HG02981 (cell line): ENCODE results near the gene SFXN3.

Experiments
- ATAC-seq: cut with Tn5 transposase; IDR thresholded peaks from one replicate; pipeline ENCODE4 v1.9.1; 2021; ENCODE audit warnings: mild to moderate bottlenecking, moderate library complexity; ENCODE audit not compliant: unreplicated experiment

The SFXN3 gene

DNA sequence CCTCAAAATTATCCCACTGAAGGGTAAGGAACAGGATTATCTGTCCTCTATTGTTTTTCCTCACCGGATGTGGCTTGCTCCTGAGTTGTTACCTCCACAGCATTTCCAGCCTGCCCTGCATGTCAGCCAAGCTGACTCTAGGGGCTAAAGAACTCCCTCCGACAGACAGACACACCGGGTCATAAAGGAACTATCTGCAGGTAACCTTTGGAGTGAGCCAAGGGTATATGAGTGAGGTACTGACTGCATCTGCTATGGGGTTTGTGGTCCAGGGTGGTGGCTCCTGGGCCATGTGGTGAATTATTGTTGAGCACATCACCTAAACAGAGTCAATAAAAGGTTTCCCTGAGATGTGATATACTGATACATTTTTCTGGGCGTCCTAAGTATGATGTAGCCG, 23.8 kb downstream of the SFXN3 start:
- ATAC-seq, result no peak

DNA sequence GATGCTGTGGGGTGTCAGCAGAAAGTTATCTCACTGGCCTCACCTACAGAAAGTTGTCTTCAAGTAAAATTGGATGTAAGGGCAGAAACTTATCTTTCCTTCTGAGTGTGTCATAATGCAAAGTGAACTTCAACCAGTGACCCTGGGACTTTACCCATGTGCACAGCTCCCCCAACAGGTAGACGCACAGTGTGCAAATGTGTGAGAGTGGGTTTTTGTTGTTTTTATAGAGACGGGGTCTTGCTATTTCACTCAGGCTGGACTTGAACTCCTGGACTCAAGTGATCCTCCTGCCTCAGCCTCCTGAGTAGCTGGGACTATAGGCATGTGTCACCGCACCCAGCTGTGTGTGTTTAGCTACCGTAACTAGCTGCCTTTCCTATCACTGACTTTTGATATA, 24.4 kb downstream of the SFXN3 start:
- ATAC-seq, result no peak

GRCh38 chr10:101056365-101057151, 25.5 kb downstream of the SFXN3 start:
- no peak for ATAC-seq

DNA sequence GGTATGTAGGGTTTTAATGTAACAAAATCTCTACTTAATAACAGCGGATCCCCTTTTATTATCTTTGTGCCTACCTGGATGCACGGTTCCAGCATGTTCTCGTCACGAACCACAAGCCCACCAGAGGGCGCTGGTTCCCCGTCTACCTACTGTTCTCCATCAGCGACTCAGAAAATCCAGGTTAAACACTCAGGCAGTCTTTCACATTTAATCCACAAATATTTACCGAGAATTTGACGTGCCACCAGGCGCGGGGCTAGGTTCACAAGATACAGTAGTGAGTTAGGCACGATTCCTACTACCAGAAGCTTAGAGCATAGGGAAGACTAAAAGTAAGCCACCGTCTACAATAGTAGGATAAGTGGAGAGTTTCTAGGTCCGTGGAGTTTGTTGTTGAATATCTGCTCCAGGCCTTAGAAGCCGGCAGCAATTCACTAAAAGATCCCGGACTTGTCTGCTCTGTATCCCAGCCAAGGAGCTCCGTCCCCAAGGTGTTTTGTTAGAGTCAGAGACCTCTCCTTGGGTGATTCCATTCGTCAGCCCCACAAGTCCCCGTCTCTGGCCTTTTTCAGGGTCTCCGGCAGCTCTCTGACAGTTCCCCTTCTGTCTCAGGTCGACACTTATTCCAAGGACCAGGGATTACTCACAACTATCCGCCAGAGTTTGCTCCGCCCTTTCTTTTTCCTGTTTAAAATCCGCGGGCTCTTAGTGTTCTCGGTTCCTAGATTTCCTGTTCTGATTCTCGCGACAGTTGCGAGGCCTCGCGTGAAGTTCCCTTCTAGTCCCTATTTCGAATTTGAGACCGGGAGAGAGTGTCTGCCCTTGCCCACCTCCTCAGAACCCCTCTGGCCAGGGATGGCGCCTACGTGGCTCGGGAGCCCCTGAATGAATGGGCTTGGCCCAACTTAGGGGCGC, 29.3 kb downstream of the SFXN3 start:
- ATAC-seq, result peak; percentile 30

DNA sequence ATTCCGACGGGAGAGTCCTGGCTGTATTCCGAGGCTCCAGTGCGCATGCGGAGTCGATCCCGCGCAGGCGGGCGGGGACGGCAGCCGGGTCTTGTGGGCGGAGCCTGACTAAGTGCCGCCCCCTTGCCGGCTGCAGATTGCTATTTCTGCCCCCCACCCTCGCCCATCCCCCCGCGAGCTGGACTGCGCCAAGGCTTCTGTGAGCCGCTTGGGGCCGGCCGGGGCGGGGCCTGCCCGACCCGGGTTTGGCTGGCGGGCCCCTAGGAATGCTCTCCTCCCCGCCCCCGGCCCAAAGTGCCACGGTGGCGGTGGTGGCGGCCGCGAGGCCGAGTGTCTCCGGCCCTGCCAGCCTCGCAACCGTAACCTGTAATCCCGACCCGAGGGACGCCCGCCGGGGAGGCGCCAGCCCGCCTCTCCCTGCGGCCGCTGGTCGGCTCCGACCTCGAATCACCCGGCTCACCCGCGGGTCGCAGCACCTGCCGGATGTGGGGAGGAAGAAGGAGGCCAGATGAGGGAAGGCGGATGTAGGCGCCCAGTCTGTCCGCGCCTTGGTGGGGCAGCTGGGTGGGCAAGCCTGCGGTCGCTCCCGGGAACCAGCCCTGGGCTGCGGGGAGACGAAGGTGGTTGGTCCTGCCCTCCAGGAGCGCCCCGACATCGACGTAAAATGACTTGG, 30.1 kb downstream of the SFXN3 start:
- ATAC-seq, result peak; percentile 56

DNA sequence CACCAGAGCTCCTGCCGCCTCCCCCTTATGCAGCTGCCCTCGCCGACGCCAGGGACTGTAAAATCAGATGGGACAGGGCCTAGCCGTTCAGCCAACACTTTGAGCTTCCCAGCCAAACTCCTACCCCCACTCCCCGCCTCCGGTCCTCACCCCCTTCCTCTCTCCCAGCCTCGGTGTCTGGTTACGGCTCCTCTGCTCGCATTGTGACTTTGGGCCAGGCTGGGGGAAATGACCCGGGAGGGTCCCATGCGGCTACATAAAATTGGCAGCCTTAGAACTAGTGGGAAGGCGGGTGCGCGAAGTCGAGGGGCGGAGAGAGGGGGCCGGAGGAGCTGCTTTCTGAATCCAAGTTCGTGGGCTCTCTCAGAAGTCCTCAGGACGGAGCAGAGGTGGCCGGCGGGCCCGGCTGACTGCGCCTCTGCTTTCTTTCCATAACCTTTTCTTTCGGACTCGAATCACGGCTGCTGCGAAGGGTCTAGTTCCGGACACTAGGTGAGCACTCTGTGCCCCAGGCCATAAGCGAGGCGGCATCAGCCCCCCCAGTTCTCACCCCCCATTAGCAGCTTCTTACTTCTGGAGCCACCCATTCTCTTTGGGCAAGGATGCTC, 30.7 kb downstream of the SFXN3 start, which contains the start of gene KAZALD1:
KAZALD1 (plus strand) TSS at position 366 of the 608 bp plus-strand sequence. CDS start 604 bp downstream, outside the sequence.
- peak; percentile 12 for ATAC-seq

- ATAC-seq, result peak; percentile 28
Observed at GRCh38 chr10:101062232-101063049, 31.4 kb downstream of the SFXN3 start.

DNA sequence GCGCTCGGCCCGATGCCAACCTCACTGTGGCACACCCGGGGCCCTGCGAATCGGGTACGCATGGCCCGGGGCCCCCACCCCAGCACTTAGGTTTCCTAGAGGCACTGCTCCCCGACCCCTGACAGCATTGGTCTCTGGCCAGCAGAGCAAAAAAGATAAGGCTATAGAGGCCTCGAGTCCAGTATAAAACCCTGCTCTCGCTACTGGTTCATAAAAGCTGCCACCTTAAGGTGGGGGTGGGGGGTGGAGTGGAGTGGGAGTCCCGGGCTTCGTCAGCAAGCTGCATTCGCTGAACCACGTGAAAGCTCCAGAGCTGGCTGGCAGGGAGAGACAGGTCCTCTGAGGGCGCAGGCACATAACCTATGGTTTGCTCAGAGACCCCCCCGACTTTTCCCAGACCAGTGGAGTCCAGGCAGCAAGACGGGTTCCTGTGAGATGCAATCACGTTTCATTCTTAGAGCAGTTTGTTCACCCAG, 32.1 kb downstream of the SFXN3 start:
- no peak for ATAC-seq

GRCh38 chr10:101063548-101064414, 32.7 kb downstream of the SFXN3 start:
- ATAC-seq, result no peak

DNA sequence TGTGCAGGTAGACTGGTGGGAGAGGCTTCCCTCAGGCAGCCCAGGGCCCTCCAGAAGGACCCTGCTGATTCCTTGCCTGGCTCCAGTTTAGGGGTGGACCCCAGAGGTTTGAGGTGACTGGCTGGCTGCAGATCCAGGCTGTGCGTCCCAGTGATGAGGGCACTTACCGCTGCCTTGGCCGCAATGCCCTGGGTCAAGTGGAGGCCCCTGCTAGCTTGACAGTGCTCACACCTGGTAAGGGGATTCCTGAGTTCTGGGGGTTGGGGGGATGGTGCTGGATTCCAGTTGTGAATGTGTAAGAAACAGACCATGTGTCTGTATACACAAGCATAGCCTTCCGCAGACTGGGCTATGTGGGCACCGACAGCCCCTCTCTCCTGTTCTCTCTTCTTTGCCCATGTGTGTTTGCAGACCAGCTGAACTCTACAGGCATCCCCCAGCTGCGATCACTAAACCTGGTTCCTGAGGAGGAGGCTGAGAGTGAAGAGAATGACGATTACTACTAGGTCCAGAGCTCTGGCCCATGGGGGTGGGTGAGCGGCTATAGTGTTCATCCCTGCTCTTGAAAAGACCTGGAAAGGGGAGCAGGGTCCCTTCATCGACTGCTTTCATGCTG, 33.5 kb downstream of the SFXN3 start:
- no peak for ATAC-seq

DNA sequence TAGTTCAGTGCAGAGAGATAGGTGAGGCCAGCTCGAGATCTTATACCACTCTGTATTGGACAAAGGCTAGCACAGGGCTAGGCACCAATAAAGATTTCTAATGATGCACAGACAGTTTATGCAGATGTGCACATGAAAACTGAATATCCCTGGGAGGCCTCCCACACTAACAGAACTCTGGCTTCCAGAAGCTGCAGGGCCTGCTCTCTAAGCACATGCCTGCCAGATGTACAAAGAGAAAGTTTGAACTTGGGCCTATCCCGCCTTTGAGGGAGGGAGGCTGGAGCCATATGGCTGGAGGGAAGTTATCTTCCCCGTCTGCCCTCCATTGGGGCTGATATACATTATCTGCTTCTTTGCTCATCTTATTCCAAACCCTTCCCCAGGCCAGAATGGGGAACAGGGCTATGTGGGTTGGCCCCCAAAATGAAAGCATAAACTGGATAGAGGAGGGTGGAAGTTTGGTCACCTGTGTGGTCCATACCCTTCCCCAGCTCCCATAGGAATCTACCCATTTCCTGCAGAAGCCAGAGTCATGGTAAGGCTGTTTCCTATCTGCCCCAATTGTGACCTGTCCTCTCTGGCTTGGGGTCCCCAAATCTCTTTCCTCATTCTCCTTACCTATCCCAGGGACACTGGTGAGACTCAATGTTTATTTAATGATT, 34.6 kb downstream of the SFXN3 start:
- ATAC-seq, result no peak

GRCh38 chr10:101066146-101066895, 35.3 kb downstream of the SFXN3 start:
- ATAC-seq, result no peak

DNA sequence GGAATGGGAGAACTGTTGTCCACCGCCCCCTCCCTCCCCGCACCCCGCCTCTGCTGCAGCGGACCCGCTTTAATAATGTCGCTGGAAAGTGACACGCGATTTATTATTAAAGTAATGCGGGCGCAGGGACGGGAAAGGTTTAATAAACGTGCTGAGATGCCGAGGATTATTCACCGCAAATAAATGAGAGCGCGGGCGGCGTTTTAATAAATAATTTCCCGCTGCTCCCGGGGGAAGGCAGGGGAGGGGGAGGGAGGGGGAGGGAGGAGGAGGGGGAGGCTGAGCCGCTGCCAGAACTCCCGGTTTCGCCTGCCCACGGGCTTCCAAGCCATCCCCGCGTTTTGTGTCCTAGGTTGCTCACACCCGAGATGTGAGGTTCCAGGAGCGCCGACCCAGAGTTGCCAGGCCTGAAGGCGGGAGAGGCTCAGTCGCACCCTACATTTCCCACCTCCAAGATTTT, 35.9 kb downstream of the SFXN3 start:
- no peak for ATAC-seq

DNA sequence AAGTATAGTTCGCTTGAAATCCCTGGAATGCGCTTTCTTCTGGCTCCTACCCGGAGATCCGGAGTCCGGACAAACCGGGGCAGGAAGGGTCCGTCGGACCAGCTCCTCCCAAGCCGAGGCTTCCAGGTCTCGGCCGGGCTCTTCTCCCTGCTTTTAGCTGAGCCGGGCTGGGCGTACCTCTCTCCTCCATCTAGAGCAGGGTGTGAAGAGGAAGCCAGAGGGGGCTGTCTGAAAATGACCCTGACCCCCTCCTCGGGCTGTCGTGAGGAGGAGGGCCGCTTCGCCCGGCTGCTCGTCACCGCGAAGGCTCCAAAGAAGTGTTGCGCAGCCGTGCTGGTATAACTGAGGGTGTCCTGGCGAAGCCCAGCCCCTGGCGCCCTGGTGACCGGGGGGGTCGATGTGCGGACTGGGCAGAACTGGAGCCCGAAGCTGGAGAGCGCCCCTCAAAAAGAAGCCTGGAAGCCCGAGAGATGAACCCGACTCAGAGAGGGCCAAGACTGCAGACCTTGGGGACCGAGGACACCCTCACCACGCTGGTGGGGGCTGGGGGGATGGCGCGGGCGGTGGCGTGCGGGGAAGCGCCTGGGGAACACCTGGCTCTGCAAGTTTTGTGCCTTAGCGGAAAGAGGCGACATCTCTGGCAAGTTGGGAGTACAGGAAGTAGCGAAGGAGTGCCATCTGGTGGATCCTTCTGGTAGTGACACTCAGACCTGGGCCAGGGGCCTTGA, 36.5 kb downstream of the SFXN3 start:
- no peak for ATAC-seq

DNA sequence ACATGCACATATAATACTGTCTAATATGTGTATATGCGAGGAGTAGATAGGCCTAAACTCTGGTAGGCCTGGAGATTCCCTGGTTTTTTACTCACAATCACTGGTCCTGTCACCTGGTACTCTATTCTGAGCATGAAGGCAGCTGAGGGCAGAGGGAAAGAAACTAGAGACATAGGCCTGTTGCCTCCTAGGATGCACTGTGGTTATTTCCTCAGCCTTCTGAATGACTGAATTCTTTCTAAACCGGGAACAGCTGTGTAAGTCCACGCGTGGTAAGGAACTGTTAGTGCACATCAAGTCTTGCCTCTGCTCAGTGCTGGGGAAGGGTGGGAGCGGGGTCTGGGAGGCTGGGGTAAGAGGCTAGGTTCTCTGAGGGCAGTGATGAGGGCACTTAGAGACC, 38.4 kb downstream of the SFXN3 start:
- ATAC-seq, result no peak

GRCh38 chr10:101070098-101070497, 39.1 kb downstream of the SFXN3 start:
- ATAC-seq, result no peak
